ENCODE measurements around the gene BAG2. TPM values are rescaled to one million over a fixed set of nuclear protein-coding genes. Genes with fewer than 3 reads are reported as not detected.

Gene BAG2
- total and polyA plus RNA-seq, 9 donors, result 9.4 to 18.2 (median 13.4) TPM

- intact Hi-C loops (cut with DNase I), result no loop called here
- TF ChIP-seq EP300 (IDR thresholded peaks at IDR 0.05), result no peak
- TF ChIP-seq POLR2A (IDR thresholded peaks at IDR 0.05), result no peak
- TF ChIP-seq, protein P1, sequence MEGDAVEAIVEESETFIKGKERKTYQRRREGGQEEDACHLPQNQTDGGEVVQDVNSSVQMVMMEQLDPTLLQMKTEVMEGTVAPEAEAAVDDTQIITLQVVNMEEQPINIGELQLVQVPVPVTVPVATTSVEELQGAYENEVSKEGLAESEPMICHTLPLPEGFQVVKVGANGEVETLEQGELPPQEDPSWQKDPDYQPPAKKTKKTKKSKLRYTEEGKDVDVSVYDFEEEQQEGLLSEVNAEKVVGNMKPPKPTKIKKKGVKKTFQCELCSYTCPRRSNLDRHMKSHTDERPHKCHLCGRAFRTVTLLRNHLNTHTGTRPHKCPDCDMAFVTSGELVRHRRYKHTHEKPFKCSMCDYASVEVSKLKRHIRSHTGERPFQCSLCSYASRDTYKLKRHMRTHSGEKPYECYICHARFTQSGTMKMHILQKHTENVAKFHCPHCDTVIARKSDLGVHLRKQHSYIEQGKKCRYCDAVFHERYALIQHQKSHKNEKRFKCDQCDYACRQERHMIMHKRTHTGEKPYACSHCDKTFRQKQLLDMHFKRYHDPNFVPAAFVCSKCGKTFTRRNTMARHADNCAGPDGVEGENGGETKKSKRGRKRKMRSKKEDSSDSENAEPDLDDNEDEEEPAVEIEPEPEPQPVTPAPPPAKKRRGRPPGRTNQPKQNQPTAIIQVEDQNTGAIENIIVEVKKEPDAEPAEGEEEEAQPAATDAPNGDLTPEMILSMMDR (IDR thresholded peaks at IDR 0.05), result no peak
- Histone ChIP-seq H3K4me3 (no peak overlapping the region), H3K4me1 (ENCODE audit: insufficient read depth) (no peaks in the 10 kb centered on the region), H3K27ac (no peak overlapping the region), H3K27me3 (no peaks in the 10 kb centered on the region), H3K9me3 (no peaks in the 10 kb centered on the region), H3K36me3 (no peaks in the 10 kb centered on the region)
- 95 to 100% (median 99%) methylated on average over 1 of the region's 1 CpG for WGBS, 3 donors
- DNase-seq, result no peak
These were observed 37.2 kb upstream of the BAG2 start for GRCh38 chr6:57134954-57135353.

DNA sequence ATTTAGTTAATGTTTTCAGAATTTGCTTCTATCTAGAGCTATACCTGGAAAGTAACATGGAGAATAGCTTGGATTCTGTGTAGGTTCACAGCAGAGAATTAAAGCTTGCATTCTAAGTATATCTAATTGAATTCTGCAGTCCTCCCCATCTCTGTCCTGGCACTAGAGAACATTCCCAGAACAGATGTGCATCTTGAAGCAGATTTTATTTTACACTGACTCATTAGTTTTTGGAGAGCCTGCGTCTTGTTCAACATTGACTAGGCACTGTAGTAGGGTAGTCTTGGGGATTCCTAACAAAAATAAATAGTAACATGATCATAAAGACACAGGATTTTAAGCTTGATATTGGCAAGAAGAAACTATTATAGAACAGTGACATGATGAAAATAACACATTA lies 36.2 kb upstream of the BAG2 start:
- no peaks in the 10 kb centered on the region for H3K9me3 ChIP-seq
- H3K27me3 ChIP-seq, result no peaks in the 10 kb centered on the region
- H3K27ac ChIP-seq, result no peak overlapping the region
- intact Hi-C loops (cut with DNase I), result no loop called here
- no peak for TF ChIP-seq POLR2A (IDR thresholded peaks at IDR 0.05)
- TF ChIP-seq EP300 (IDR thresholded peaks at IDR 0.05), result no peak
- TF ChIP-seq, protein P1 (IDR thresholded peaks at IDR 0.05), result no peak
- DNase-seq, result no peak
- 55 to 73% (median 71%) methylated on average over 1 of the region's 1 CpG for WGBS, 3 donors
- no peaks in the 10 kb centered on the region for H3K36me3 ChIP-seq
- H3K4me1 ChIP-seq (ENCODE audit: insufficient read depth), result no peaks in the 10 kb centered on the region
- no peak overlapping the region for H3K4me3 ChIP-seq

GRCh38 chr6:57137350-57137749 lies 34.8 kb upstream of the BAG2 start:
- Histone ChIP-seq H3K27me3 (no peaks in the 10 kb centered on the region), H3K4me1 (ENCODE audit: insufficient read depth) (no peaks in the 10 kb centered on the region), H3K36me3 (no peaks in the 10 kb centered on the region), H3K4me3 (no peak overlapping the region), H3K9me3 (no peaks in the 10 kb centered on the region), H3K27ac (no peak overlapping the region)
- intact Hi-C loops (cut with DNase I), result no loop called here
- no peak for DNase-seq
- WGBS, 3 donors, result 94 to 97% (median 97%) methylated on average over 2 of the region's 2 CpGs
- TF ChIP-seq POLR2A (IDR thresholded peaks at IDR 0.05) (no peak), EP300 (IDR thresholded peaks at IDR 0.05) (no peak)
- TF ChIP-seq, protein P1 (IDR thresholded peaks at IDR 0.05), result no peak

GRCh38 chr6:57138026-57138425 lies 34.1 kb upstream of the BAG2 start:
- no peak for DNase-seq
- H3K27ac ChIP-seq, result no peak overlapping the region
- TF ChIP-seq POLR2A (IDR thresholded peaks at IDR 0.05) (no peak), EP300 (IDR thresholded peaks at IDR 0.05) (no peak)
- TF ChIP-seq, protein P1 (IDR thresholded peaks at IDR 0.05), result no peak
- H3K4me1 ChIP-seq (ENCODE audit: insufficient read depth), result no peaks in the 10 kb centered on the region
- no peaks in the 10 kb centered on the region for H3K36me3 ChIP-seq
- 95 to 98% (median 97%) methylated on average over 11 of the region's 11 CpGs for WGBS, 3 donors
- no peaks in the 10 kb centered on the region for H3K9me3 ChIP-seq
- intact Hi-C loops (cut with DNase I), result no loop called here
- H3K27me3 ChIP-seq, result no peaks in the 10 kb centered on the region
- no peak overlapping the region for H3K4me3 ChIP-seq
